KOPT-K1 (cell line): ENCODE measurements around the gene DENND1C.

Experiments used
- H3K27ac ChIP-seq: fragments of 200-600 bp; sonication (generic); 2 replicates; pipeline ENCODE4 v1.5.1; 2016; ENCODE audit warnings: antibody characterized with exemption, mild to moderate bottlenecking, low read depth, low read length; ENCODE audit not compliant: poor library complexity, severe bottlenecking
- H3K36me3 ChIP-seq: fragments of 200-600 bp; sonication (generic); 2 replicates; pipeline ENCODE4 v1.5.1; 2017; ENCODE audit warnings: antibody characterized with exemption, mild to moderate bottlenecking, low read length, moderate library complexity; ENCODE audit not compliant: insufficient read depth
- H3K9me3 ChIP-seq: fragments of 200-600 bp; sonication (generic); 2 replicates; pipeline ENCODE4 v1.5.1; 2017; ENCODE audit warnings: antibody characterized with exemption, low read length, mild to moderate bottlenecking; ENCODE audit not compliant: insufficient read depth, poor library complexity, severe bottlenecking

Gene DENND1C

DNA sequence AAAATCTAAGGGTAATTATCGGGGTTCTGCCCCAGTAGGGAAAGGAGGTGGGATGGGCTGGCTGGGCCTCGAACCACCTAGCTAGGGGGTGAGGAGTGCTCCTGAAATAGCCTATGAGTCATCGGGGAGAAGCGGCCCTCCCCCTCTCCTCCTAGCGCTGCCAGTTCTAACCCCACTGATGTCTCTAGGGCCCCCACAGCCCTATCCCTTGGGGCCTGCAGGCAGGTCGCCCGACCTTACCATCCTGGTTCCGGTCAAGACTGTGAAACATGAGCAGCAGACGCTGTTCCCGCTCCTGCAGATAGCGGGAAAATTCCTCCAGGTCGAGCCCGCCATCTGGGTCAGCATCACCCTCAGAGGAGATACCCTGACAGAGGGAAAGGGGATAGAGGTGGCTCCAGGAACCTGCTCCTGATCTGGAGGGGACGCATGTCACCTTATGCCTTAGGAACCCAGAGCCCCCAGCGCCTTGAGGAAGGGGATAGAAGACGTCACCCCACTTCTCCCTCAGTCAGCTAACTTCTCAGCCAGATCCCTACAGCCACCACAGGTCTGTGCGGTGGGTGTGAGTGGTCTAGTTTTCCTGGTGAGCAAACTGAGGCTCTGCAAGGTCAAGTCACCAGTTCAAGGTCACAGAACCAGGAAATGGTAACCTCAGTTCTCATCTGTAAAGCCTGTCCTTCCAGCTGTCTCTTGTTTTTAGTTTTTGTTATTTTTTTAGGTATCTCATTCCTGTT is 23.5 kb downstream of the DENND1C start:
- peak overlapping the region; percentile 76 for H3K27ac ChIP-seq

DNA sequence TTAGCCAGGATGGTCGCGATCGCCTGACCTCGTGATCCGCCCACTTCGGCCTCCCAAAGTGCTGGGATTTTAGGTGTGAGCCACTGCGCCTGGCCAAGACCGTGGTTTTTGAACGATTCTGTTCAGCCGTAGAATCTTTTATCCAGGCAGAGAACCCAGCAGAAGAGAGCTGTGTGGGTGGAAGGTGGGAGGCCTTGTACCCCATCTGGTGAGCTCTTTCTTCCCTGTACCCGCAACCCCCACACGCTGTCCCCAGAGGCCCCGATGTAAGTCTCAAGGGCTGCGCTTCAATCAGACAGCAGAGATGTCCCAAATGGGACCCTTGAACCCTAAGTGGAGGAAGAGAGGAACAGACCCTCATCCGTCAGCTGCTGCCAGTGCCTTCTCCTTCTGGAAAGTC is 25.7 kb downstream of the DENND1C start:
- Histone ChIP-seq H3K36me3 (peaks cover 37% of the 10 kb centered on the region), H3K9me3 (peaks cover 15% of the 10 kb centered on the region)

More for the DNA sequence above, 23.5 kb downstream of the DENND1C start:
- H3K36me3 ChIP-seq: peaks cover 30% of the 10 kb centered on the region
- peaks cover 15% of the 10 kb centered on the region for H3K9me3 ChIP-seq

DNA sequence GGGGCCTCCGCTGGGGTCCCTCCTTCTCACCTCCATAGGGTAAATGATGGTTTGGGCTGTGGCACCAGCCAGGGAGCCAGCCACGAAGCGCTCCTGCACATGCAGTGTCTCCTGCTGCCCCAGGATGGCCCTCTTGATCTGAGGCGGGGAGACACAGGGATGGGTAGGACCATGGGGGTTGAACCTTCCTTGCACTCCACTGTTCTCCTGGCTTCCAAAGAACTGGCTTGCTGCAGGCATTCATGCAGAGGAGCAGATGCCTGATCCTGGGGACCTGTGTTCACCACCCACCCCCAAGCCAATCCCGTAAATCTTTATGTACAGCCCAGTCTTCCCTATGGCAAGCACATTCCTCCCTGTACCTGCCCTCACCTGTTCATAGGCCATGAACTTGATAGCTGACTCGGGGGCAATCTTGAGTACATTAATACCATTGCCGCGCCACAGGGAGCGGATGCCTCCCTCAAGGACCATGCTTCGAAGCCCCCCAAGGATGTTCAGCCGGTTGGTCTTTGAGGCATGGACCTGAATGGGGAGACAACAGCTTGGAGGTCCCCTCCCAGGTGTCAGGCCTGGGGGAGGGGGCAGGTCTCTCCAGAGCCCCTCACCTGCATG is 27.5 kb downstream of the DENND1C start:
- Histone ChIP-seq H3K9me3 (peaks cover 15% of the 10 kb centered on the region), H3K36me3 (peaks cover 37% of the 10 kb centered on the region), H3K27ac (no peak overlapping the region)

More for the DNA sequence above, 25.7 kb downstream of the DENND1C start:
- no peak overlapping the region for H3K27ac ChIP-seq

DNA sequence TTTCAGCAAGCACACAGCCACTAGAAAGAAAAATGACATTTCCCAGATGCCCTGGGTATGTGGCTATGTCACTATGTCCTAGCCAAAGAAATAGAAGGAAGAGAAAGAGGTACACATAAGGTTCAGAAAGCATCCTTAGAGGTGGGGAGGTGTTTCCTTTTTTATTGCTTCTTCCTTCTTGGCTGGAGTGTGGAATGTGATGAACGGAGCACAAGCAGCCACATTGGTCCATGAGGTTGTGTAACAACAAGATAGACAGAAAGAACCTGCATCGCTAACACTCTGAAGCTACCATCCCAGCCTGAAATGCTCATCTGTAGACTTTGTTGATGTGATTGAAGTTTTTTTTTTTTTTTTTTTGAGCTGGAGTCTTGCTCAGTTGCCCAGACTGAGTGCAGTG is 28.7 kb downstream of the DENND1C start:
- peaks cover 37% of the 10 kb centered on the region for H3K36me3 ChIP-seq
- H3K27ac ChIP-seq: no peak overlapping the region

DNA sequence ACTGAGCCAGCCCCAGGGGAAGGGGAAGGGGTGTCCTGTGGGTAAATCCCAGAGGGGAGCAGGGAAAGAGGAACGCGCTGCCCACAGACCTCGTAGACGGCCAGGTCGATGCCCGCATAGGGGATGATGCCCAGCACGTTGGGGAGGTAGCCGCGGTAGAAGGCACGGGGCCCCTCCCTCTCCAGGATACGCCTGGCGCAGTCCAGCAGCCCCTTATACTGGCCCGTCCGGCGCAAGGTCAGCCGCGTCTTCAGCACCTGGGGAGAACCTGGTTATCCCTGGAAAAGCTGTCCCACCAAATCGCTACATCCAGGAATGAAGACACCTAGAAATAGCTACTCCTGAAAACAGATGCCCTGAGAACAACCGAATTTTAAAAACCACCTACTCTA is 29.4 kb downstream of the DENND1C start:
- Histone ChIP-seq H3K9me3 (peaks cover 15% of the 10 kb centered on the region), H3K27ac (no peak overlapping the region), H3K36me3 (peaks cover 37% of the 10 kb centered on the region)

More for the DNA sequence above, 28.7 kb downstream of the DENND1C start:
- H3K9me3 ChIP-seq: peaks cover 15% of the 10 kb centered on the region

DNA sequence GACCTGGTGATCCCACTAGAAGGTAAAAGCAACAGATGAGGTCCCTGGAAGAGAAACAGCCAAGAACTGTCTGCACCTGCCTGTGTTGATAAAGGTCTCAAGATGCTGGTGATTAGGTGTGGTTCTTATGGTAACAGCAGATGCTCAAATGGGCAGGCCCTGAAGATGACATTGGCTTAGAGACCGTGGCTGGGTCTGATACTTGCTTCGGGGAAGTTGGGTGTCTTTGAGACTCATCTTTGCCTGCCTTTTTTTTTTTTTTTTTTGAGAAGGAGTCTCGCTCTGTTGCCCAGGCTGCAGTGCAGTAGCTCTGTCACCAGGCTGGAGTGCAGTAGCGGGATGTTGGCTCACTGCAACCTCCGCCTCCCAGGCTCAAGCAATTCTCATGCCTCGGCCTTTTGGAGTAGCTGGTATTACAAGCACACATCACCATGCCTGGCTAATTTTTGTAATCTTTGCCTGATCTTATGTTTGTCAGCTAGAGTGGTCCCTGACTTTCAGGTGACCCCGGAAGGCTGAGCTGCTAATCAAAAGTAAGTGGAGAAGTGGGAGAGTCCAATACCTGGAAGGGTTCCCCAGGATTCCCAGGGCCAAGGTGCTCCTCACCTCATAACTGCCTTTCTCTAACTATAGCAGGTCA is 29.9 kb downstream of the DENND1C start:
- peaks cover 37% of the 10 kb centered on the region for H3K36me3 ChIP-seq
- H3K9me3 ChIP-seq: peaks cover 15% of the 10 kb centered on the region
- H3K27ac ChIP-seq: no peak overlapping the region

DNA sequence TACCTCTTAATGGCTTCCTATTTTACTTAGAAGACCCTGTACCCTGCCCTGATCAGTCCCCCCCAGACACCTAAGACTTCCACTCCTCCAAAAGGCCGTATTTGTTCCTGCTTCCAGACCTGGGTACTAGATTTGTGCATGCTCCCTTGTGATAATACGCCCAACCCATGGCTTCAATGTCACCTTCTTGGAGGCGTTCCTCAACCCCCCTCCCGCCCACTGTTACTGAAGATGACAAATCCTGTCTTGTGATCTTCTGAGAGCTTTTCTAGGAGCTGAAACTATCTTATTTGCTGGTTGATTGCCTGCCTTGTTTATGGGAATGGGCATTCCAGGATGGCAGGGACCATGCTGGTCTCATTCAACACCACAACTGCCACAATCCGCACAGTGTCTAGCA is 31.4 kb downstream of the DENND1C start:
- Histone ChIP-seq H3K9me3 (peaks cover 15% of the 10 kb centered on the region), H3K27ac (no peak overlapping the region), H3K36me3 (peaks cover 25% of the 10 kb centered on the region)

DNA sequence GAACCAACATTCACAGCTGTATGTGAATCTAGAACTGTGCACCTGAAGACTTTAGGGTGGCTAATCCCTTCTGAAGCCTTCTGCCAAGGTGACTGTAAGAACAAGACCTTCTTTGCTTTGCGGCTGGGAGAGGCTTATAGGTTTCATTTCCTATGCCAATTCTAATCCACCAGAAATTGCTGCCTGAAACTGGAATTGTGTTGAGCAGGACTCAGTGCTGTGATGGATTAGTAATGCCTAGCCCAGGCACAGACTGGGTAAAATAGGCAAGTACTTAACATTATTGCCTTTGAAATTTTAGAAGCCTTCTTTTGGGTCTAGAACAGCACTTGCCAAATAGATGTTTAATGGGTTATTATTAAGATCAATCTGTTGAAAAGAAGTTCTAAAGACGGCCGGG is 33.5 kb downstream of the DENND1C start:
- no peaks in the 10 kb centered on the region for H3K9me3 ChIP-seq
- no peak overlapping the region for H3K27ac ChIP-seq

DNA sequence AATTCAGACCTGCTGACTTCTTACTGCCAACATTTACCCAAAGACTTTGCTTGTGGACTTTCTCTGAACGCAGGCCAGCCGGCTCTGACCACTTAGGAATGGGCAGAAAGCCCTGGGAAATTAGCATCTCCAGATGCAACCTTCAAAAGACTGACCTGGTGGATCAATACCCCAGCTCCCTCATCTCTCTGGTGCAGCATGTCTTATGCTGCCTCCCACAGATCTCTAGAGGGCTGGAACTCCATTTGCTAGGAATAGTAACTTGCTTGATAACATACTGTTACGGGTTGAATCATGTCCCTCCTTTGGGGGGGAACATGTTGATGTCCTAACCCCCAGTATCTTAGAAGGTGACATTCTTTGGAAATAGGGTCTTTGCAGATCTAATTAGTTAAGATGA is 35.1 kb downstream of the DENND1C start:
- no peaks in the 10 kb centered on the region; the same call in 1 of the 2 replicates for H3K36me3 ChIP-seq

More for the DNA sequence above, 33.5 kb downstream of the DENND1C start:
- peaks cover 6% of the 10 kb centered on the region; the same call in 1 of the 2 replicates for H3K36me3 ChIP-seq

DNA sequence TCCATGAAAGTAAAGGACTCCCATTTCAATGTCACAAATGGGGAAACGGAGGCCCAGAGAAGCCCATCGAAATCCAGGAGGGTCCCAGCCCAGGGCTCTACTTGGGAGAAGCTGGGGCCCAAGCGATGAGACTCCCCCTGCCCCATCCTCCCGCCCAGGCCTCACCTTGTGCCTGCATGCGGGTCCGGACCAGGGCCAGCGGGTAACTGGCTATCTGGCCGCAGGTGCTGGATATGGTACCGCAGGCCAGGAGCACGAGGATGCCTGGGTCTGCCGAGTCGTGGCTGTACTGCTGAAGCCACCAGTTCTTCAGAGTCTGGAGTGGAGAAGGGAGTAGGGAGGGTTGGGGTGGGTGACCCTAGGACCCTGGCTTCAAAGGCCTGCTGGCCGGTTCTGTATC is 37.6 kb downstream of the DENND1C start:
- H3K36me3 ChIP-seq: no peaks in the 10 kb centered on the region; the same call in 1 of the 2 replicates
- no peaks in the 10 kb centered on the region for H3K9me3 ChIP-seq
- no peak overlapping the region for H3K27ac ChIP-seq

More for the DNA sequence above, 35.1 kb downstream of the DENND1C start:
- H3K27ac ChIP-seq: no peak overlapping the region
- H3K9me3 ChIP-seq: no peaks in the 10 kb centered on the region

DNA sequence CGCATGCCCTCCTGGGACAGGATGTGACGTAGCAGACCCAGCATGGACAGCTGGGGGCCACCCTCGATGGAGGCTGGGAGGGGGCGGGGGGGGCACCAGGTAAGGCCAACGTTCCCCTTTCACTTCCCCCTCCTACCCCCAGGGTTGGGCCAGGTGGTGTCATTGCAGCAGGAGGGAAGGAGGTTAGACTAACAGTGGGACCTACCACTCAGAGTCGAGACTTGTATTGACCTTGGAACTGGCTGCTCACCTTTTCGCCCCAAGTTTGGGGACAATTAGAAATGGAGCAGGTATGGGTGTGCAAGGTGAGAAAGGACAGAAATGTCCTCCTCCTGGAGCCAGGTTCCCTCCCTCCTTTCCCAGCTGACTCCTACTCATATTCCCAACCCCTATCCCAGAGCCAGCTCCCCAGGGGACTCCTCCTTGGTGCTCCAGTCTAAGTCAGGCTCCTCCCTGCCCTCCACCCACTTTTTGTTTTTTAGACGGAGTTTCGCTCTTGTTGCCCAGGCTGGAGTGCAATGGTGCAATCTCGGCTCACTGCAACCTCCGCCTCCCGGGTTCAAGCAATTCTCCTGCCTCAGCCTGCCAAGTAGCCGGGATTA is 39.4 kb downstream of the DENND1C start:
- H3K36me3 ChIP-seq: no peaks in the 10 kb centered on the region; the same call in 1 of the 2 replicates
- no peak overlapping the region for H3K27ac ChIP-seq
- no peaks in the 10 kb centered on the region for H3K9me3 ChIP-seq

DNA sequence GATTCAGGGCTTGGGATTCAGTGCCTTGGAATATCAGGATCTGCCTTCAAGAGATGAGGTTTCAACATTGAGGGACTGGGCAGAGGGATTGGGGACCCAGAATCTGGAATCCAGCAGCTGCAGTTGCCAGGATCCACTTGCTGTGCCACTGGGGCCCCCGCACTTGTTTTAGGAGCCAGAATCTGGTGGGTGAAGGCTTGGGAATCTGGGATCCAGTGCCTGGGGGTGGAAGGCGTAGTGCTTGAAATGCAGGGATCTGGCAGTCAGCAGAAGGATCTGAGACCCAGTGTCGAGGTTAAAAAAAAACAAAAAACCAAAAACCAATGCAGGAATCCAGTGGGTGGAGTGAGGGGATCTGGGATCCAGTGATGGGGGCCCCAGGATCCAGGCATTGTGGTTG is 40.7 kb downstream of the DENND1C start:
- no peak overlapping the region for H3K27ac ChIP-seq
- no peaks in the 10 kb centered on the region for H3K9me3 ChIP-seq
- no peaks in the 10 kb centered on the region; the same call in 1 of the 2 replicates for H3K36me3 ChIP-seq

DNA sequence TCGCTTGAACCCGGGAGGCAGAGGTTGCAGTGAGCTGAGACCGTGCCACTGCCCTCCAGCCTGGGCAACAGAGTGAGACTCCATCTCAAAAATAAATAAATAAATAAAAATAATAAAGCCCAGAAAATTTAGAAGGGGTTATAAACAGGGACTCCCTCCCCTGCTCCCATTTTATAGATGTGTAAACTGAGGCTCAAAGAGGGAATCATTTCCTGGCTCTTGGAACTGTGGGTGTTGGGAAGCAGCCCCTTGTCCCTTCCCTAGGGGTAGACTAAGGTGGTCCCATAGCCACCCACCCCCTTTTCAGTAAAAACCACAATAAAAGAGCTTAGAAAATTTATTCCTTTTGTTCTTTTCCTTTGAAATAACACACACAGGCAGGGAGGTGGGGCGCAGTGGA is 41.8 kb downstream of the DENND1C start:
- Histone ChIP-seq H3K9me3 (no peaks in the 10 kb centered on the region), H3K27ac (no peak overlapping the region), H3K36me3 (no peaks in the 10 kb centered on the region)

DNA sequence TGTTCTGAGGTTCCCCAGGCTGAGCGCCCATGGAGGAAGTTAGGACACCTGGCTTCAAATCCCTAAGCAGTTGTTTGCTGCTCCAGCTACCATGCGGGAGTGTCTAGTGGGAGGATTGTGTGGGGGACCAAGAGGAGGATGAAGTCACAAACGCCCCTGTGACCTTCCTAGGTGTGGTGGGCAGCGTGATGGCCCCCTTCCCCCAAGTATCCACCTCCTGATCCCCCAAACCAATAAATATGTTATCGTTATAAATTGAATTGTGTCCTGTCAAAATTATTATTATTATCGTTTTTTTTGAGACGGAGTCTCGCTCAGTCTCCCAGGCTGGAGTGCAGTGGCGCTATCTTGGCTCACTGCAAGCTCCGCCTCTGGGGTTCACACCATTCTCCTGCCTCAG is 47.9 kb downstream of the DENND1C start, which contains the start of gene SLC25A41:
SLC25A41 (minus strand) TSS at position 101 of the 400 bp plus-strand sequence; CDS start at position 31, 70 bp downstream.
- H3K9me3 ChIP-seq: no peaks in the 10 kb centered on the region
- H3K27ac ChIP-seq: no peak within 1 kb of the TSS
- H3K36me3 ChIP-seq: no peaks in the 10 kb centered on the region

DNA sequence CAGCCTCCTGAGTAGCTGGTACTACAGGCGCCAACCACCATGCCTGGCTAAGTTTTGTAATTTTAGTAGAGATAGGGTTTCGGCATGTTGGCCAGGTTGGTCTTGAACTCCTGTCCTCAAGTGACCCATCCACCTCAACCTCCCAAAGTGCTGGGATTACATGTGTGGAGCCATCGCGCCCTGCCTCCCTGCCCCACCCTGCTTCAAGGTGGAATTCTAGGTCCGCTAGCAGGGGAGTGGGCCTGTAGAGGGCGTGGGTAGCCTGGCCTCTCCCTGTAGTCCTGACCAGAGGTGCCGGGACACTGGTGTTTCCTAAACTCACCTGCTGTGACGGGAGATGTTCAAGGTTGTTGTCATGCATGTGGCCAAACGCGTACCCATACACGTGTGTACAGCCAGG is 48.4 kb downstream of the DENND1C start:
- no peaks in the 10 kb centered on the region for H3K9me3 ChIP-seq

More for the DNA sequence above, 48.4 kb downstream of the DENND1C start:
- H3K36me3 ChIP-seq: no peaks in the 10 kb centered on the region
- no peak overlapping the region for H3K27ac ChIP-seq
